Coronary artery (tissue), 2 donors: Measurements from ENCODE around the gene BABAM2.

Experiments used
- DNase-seq: peaks from one replicate; pipeline ENCODE4 v3.0.0-alpha.2; 2017; ENCODE audit warnings: low spot score
- H3K27ac ChIP-seq, 2 donors: fragments of 200-600 bp; sonication (generic); one replicate each; pipeline ENCODE4 v1.5.1; 2016 to 2019
- H3K4me3 ChIP-seq: fragments of 200-600 bp; sonication (generic); 2 replicates; pipeline ENCODE4 v1.5.1; 2016; ENCODE audit warnings: mild to moderate bottlenecking, moderate library complexity
- CTCF ChIP-seq: fragments of 200-600 bp; sonication (generic); IDR thresholded peaks from one replicate; pipeline ENCODE4 v1.5.1; 2019; ENCODE audit warnings: antibody characterized with exemption

The BABAM2 gene

GRCh38 chr2:28188436-28188835 lies 297.9 kb downstream of the BABAM2 start:
- no peak for DNase-seq
- no peak for TF ChIP-seq CTCF
- Histone ChIP-seq H3K4me3 (no peak overlapping the region), H3K27ac (no peak overlapping the region)

- Histone ChIP-seq H3K4me3 (no peak overlapping the region), H3K27ac (no peak overlapping the region)
- DNase-seq = no peak
- TF ChIP-seq CTCF = no peak
These were observed 303.3 kb downstream of the BABAM2 start for GRCh38 chr2:28193630-28194403.

GRCh38 chr2:28199995-28200679 lies 309.6 kb downstream of the BABAM2 start:
- Histone ChIP-seq H3K27ac (no peak overlapping the region), H3K4me3 (no peak overlapping the region)
- TF ChIP-seq CTCF = no peak
- no peak for DNase-seq

- no peak overlapping the region for H3K4me3 ChIP-seq
- no peak for TF ChIP-seq CTCF
- no peak overlapping the region for H3K27ac ChIP-seq
- DNase-seq = no peak
These were observed 311.2 kb downstream of the BABAM2 start for GRCh38 chr2:28201671-28202180.

GRCh38 chr2:28202719-28203118 lies 312.2 kb downstream of the BABAM2 start:
- Histone ChIP-seq H3K4me3 (no peak overlapping the region), H3K27ac (no peak overlapping the region)
- no peak for TF ChIP-seq CTCF
- DNase-seq = no peak

- no peak for DNase-seq
- no peak overlapping the region for H3K27ac ChIP-seq
- TF ChIP-seq CTCF = no peak
- H3K4me3 ChIP-seq = no peak overlapping the region
These were observed 316.2 kb downstream of the BABAM2 start for GRCh38 chr2:28206762-28207161.
